Bronchial smooth muscle cell (primary cell): ENCODE results near the gene DCTD. TPM values are rescaled to one million over a fixed set of nuclear protein-coding genes. Genes with fewer than 3 reads are reported as not detected.

Source experiments
- total RNA-seq: library from RNA; depleted of rRNA; stranded (reverse); fragments of >200 nt; gene quantifications from 2 replicates; pipeline ENCODE4 v1.2.1, GENCODE V29; 2014

DCTD gene
- 84.6 and 93.8 TPM in 2 replicates for total RNA-seq

DNA sequence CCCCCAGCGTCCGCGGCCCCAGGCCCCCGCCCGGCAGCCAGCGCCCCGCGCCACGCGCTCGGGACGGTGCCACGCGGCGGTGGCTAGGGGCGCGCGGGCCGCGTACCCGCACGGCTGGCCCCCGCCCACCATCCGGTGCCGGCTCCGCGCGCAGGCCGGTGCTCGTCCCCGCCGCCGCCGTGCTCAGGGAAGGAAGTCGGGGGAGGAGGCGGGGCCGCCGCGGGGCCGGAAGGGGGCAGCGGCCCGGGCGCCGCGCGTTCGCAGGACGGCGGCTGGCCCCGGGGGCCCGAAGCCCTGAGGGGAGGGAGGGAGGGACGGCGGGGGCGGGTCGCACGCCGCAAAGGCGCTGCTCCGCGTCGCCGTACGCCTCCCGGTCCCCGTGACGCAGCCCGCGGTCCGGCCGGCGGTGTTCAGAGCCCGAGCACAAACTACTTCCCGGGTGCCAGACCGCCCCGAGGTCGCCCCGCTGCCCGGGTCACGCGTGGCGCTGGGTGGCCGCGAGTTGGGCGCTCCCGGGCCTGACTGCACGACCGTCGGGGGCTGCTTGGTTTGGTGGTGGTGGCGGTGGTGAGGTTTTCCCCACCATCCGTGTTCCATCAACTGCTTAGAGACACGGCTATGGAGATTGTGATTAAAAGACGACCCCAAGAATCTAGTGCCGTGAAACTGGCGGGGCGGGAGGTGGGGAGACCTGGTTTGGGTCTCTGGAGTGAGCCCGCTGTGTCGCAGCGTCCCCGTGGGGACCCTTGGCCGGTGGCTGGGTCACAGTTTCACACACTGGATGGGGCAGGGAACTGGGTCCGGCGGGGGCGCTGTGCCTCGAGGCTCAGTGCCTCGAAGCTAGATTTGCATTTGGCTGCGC, at the start of gene DCTD:
Gene DCTD (minus strand): TSS at position 205 of the 862 bp plus-strand sequence. CDS start 1,818 bp downstream, outside the sequence.

Other genes with a start within 250 kb of the DCTD start
- gene WWC2, start 181.9 kb upstream of the DCTD start, total RNA-seq, result 12.8 and 13.8 TPM in 2 replicates